Measurements from ENCODE around the gene KIAA0825.

KIAA0825 gene

DNA sequence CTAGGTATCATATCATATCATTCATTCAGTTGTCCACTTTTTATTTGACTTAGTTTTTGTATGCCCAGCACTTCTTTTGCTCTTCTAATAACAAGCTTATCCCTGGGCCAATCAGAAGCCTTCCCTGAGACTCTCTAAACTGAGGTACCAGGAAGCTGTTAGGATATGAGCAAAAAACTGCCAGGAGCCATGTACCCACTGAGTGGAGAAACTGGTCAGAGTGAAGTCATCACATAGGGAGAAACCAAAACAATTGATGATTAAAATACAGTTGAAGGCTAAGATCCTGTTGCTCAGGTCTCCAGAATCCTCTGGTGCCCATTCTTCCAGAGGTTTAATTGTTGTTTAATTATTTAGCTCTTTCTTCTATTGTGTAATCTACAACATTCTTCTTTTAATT lies 120.2 kb downstream of the KIAA0825 start:
- no peak overlapping the region for H3K4me3 ChIP-seq (replicated peaks in 1 of 2; ENCODE audit: low read depth in 2 of 2, low read length in 2 of 2)
- TF ChIP-seq, protein P1, sequence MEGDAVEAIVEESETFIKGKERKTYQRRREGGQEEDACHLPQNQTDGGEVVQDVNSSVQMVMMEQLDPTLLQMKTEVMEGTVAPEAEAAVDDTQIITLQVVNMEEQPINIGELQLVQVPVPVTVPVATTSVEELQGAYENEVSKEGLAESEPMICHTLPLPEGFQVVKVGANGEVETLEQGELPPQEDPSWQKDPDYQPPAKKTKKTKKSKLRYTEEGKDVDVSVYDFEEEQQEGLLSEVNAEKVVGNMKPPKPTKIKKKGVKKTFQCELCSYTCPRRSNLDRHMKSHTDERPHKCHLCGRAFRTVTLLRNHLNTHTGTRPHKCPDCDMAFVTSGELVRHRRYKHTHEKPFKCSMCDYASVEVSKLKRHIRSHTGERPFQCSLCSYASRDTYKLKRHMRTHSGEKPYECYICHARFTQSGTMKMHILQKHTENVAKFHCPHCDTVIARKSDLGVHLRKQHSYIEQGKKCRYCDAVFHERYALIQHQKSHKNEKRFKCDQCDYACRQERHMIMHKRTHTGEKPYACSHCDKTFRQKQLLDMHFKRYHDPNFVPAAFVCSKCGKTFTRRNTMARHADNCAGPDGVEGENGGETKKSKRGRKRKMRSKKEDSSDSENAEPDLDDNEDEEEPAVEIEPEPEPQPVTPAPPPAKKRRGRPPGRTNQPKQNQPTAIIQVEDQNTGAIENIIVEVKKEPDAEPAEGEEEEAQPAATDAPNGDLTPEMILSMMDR (IDR thresholded peaks at IDR 0.05; ENCODE audit: low read depth, low read length) = no peak
- peak in 1 of 2 donors; percentile 15 for DNase-seq (ENCODE audit: low read depth in 2 of 2)

DNA sequence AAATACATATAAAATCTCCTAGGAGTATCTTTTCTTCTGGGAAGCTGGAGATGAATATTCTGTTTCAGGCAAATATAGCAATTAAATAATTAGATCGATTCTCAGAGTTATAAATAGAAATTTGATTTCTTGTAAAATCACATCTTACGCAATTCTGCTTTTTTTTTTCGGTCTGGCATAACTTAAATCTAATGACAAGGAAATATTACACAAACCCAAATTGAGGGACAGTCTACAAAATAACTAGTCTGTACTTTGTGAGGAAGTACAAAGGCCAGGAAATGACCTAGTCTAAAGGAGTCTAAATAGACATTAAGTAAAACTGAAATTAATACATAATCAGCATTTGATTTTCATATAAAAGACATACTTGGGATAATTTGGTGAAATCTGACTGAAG lies 133.3 kb downstream of the KIAA0825 start:
- no peak for DNase-seq (ENCODE audit: low read depth in 2 of 2)
- no peak overlapping the region for H3K4me3 ChIP-seq (replicated peaks in 1 of 2; ENCODE audit: low read depth in 2 of 2, low read length in 2 of 2)
- TF ChIP-seq, protein P1 (IDR thresholded peaks at IDR 0.05; ENCODE audit: low read depth, low read length) = no peak

DNA sequence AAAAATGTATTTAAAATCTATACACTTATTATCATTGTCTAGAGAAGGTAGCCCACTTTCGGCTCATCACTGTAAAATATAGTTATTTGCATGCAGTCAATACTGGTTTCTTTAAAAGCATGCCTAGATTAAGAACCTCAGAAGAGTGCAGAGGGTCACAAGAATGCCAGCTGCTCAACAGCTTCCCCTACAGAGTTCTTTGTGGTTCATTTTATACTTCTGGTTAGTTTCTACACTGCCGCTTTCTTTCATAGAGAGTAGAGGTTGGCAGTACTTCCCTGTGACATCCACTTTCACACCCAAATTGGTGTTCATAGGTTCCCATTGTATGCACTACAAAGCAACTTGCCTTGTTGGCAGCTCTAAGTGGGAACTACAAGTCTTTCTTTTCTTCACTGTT lies 137.3 kb downstream of the KIAA0825 start:
- no peak for DNase-seq (ENCODE audit: low read depth in 2 of 2)
- TF ChIP-seq, protein P1 (IDR thresholded peaks at IDR 0.05; ENCODE audit: low read depth, low read length) = no peak
- H3K4me3 ChIP-seq (replicated peaks in 1 of 2; ENCODE audit: low read depth in 2 of 2, low read length in 2 of 2) = no peak overlapping the region

DNA sequence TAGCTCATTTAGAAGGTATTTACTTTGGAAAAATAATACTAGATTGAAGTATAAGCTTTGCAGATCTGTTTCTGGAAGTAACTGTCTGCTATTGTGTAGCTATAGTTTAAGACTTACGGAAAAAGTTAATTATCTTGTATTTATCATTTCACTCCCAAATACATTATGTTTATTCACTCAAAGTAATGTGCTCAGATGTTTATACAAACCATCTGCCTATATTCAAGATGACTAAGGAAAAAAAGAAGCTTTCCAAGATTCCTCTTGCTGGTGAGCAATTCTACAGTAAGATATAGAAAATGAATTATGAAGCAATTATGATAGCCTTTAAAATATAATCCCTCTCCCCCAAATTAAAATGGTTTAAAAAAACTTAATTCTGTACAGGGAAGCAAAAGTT lies 137.9 kb downstream of the KIAA0825 start:
- no peak overlapping the region for H3K4me3 ChIP-seq (replicated peaks in 1 of 2; ENCODE audit: low read depth in 2 of 2, low read length in 2 of 2)
- TF ChIP-seq, protein P1 (IDR thresholded peaks at IDR 0.05; ENCODE audit: low read depth, low read length) = no peak
- no peak for DNase-seq (ENCODE audit: low read depth in 2 of 2)

DNA sequence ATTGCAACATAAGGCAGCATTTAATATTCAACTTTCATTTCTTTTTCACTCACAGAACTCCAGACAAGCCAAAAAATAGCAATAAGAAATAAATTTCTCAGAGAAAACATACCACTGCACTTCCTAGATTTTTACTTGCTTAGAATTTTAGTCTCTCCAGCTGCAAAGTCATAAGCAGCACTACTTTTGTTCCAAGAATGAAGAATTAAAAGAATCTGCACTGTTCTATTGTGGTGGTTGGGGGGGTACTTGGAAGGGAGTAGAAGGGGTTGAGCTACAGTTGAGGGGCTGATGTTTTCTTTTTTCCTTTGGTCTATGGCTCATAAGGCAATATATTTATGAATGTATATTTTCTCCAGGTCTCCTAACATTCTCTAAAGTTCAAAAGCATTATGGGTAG lies 144.5 kb downstream of the KIAA0825 start:
- TF ChIP-seq, protein P1 (IDR thresholded peaks at IDR 0.05; ENCODE audit: low read depth, low read length) = no peak
- DNase-seq (ENCODE audit: low read depth in 2 of 2) = no peak
- no peak overlapping the region for H3K4me3 ChIP-seq (replicated peaks in 1 of 2; ENCODE audit: low read depth in 2 of 2, low read length in 2 of 2)

DNA sequence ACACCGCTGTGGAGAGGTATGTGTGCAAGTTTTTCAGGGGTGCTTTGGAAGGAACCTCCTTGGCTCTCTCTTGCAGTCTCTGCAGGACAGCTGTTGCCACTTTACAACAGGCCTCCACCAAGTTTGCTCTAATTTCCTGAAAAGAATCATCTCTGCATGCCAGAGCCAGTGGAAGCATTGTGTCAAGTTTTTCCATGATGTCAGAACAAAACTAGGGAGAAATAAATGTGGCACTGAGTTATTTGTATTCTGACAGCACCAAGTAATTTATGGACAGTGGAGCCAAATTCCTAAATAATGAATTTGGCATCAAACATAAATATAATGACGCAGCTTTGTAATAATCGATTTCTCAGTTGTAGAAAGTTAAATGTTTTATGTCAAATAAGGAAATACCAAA lies 146.9 kb downstream of the KIAA0825 start:
- H3K4me3 ChIP-seq (replicated peaks in 1 of 2; ENCODE audit: low read depth in 2 of 2, low read length in 2 of 2) = no peak overlapping the region
- peak in 1 of 2 donors; percentile 15 for DNase-seq (ENCODE audit: low read depth in 2 of 2)
- TF ChIP-seq, protein P1 (IDR thresholded peaks at IDR 0.05; ENCODE audit: low read depth, low read length) = no peak

DNA sequence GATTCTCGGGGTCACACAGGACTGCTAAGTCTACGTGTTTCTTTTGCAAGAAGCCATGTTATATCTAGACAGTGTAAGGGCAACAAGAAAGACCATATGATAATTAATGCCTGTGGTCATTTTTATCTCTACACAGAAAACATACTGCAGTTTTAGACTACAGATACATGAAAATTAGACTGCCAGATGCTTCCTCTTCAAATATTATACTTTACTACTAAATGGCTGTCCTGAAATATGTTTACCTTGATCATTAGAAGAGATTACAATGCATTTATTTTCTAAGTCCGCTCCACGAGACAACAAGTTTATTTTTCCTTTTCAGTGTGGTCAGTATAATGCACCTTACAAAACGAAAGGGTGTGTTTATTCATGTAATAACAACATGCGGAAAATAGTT lies 147.6 kb downstream of the KIAA0825 start:
- DNase-seq (ENCODE audit: low read depth in 2 of 2) = no peak
- TF ChIP-seq, protein P1 (IDR thresholded peaks at IDR 0.05; ENCODE audit: low read depth, low read length) = no peak
- H3K4me3 ChIP-seq (replicated peaks in 1 of 2; ENCODE audit: low read depth in 2 of 2, low read length in 2 of 2) = no peak overlapping the region

All from cardiac fibroblast (primary cell).